Activated CD4-positive, alpha-beta T cell treated with anti-CD3 and anti-CD28 coated beads, Interleukin-2, Interleukin-6, amounts not matched to agents 100 ng/mL and 50 ng/mL, durations not matched to agents 16 hours and 8 hours (primary cell): ENCODE results near the gene SLCO4A1.
A peak's percentile ranks its signal among the peaks of the same experiment; 100 is the strongest.

Experiments
- DNase-seq: peaks from one replicate; pipeline ENCODE4 v3.0.0-alpha.2; 2020

The SLCO4A1 gene

GRCh38 chr20:62703853-62704228, 61.5 kb downstream of the SLCO4A1 start:
- DNase-seq = no peak

GRCh38 chr20:62704341-62704948, 62.1 kb downstream of the SLCO4A1 start:
- no peak for DNase-seq

- DNase-seq = no peak
Observed at GRCh38 chr20:62705627-62706026, 63.3 kb downstream of the SLCO4A1 start.

GRCh38 chr20:62706344-62706743, 64.0 kb downstream of the SLCO4A1 start:
- DNase-seq = no peak

GRCh38 chr20:62706857-62707256, 64.6 kb downstream of the SLCO4A1 start:
- no peak for DNase-seq

GRCh38 chr20:62707276-62707920, 65.1 kb downstream of the SLCO4A1 start:
- DNase-seq = no peak

- DNase-seq = peak; percentile 21
Observed at GRCh38 chr20:62707921-62708521, 65.7 kb downstream of the SLCO4A1 start.

GRCh38 chr20:62708591-62709536, 66.6 kb downstream of the SLCO4A1 start, which contains the start of gene NTSR1:
NTSR1 (plus strand) TSS chr20:62708836; CDS start chr20:62709208, 372 bp downstream.
- no peak for DNase-seq

GRCh38 chr20:62709537-62709905, 67.2 kb downstream of the SLCO4A1 start:
- DNase-seq = no peak

GRCh38 chr20:62710221-62710885, 68.0 kb downstream of the SLCO4A1 start:
- DNase-seq = no peak

- peak; percentile 28 for DNase-seq
Observed at GRCh38 chr20:62710886-62711702, 68.8 kb downstream of the SLCO4A1 start.

- DNase-seq = no peak
Observed at GRCh38 chr20:62711703-62712101, 69.4 kb downstream of the SLCO4A1 start.

GRCh38 chr20:62712606-62713005, 70.3 kb downstream of the SLCO4A1 start:
- no peak for DNase-seq

- DNase-seq = no peak
Observed at GRCh38 chr20:62714006-62714405, 71.7 kb downstream of the SLCO4A1 start.

- no peak for DNase-seq
Observed at GRCh38 chr20:62714799-62715198, 72.5 kb downstream of the SLCO4A1 start.

GRCh38 chr20:62715201-62715600, 72.9 kb downstream of the SLCO4A1 start:
- DNase-seq = no peak

- DNase-seq = no peak
Observed at GRCh38 chr20:62716198-62716940, 74.1 kb downstream of the SLCO4A1 start.

- DNase-seq = no peak
Observed at GRCh38 chr20:62716941-62717310, 74.6 kb downstream of the SLCO4A1 start.

GRCh38 chr20:62717933-62718332, 75.6 kb downstream of the SLCO4A1 start:
- DNase-seq = no peak

GRCh38 chr20:62718546-62718945, 76.2 kb downstream of the SLCO4A1 start:
- no peak for DNase-seq
